Breast epithelium (tissue), 4 donors: ENCODE measurements around the gene KDM6A. TPM values are rescaled to one million over a fixed set of nuclear protein-coding genes. Genes with fewer than 3 reads are reported as not detected.

Experiments used
- DNase-seq, 2 donors: peaks; one replicate each; pipeline ENCODE4 v3.0.0-alpha.2; 2019; ENCODE audit warnings: low spot score in 2 of 2
- H3K27ac ChIP-seq, 2 donors: fragments of 200-600 bp; sonication (generic) in 1 of 2; one replicate each; pipeline ENCODE4 v1.5.1; 2016 to 2019; ENCODE audit warnings: mild to moderate bottlenecking in 1 of 2
- H3K27me3 ChIP-seq, 2 donors: fragments of 200-600 bp; sonication (generic) in 1 of 2; one replicate each; pipeline versions ENCODE4 v1.5.1 to v1.6.0; 2017 to 2019; ENCODE audit warnings: control low read depth in 1 of 2, mild to moderate bottlenecking in 1 of 2
- H3K36me3 ChIP-seq: fragments of 200-600 bp; one replicate; pipeline ENCODE4 v1.5.1; 2019
- H3K4me1 ChIP-seq, 2 donors: fragments of 200-600 bp; sonication (generic); one replicate each; pipeline ENCODE4 v1.5.1; 2016 to 2019; ENCODE audit warnings: control low read depth in 1 of 2
- H3K4me3 ChIP-seq, 3 donors: fragments of 200-600 bp; sonication (generic); 1 replicate in 2 of 3; 2 replicates in 1 of 3; pipeline ENCODE4 v1.5.1; 2016 to 2019; ENCODE audit warnings: mild to moderate bottlenecking in 3 of 3, moderate library complexity in 2 of 3
- H3K9me3 ChIP-seq, 2 donors: fragments of 200-600 bp; sonication (generic) in 1 of 2; one replicate each; pipeline ENCODE4 v1.5.1; 2016 to 2019; ENCODE audit warnings: control low read depth in 1 of 2
- POLR2A ChIP-seq: fragments of 450-650 bp; IDR thresholded peaks from one replicate; pipeline ENCODE4 v1.6.1; 2016; ENCODE audit warnings: antibody characterized with exemption, mild to moderate bottlenecking, moderate library complexity
- POLR2AphosphoS5 ChIP-seq, 3 donors: sonication (generic); formaldehyde crosslinking; IDR thresholded peaks; one replicate each; pipeline ENCODE4 v1.6.1; 2017; ENCODE audit warnings: antibody characterized with exemption in 3 of 3
- intact Hi-C: fragments of 100-400 bp; cut with DNase I; formaldehyde crosslinking; loops from one replicate; pipeline ENCODE4 v1.15.1; 2023; ENCODE audit warnings: low total_unique reads
- total RNA-seq, 3 donors: library from RNA; depleted of rRNA; stranded (reverse); fragments of >200 nt; gene quantifications; one replicate each; pipeline ENCODE4 v1.1.0, GENCODE V29; 2016
- TF ChIP-seq, protein P1 (sequence below), 3 donors: fragments of 450-650 bp; IDR thresholded peaks; one replicate each; pipeline ENCODE4 v1.5.1; 2016 to 2017; ENCODE audit warnings: antibody characterized with exemption in 3 of 3, mild to moderate bottlenecking in 3 of 3, moderate library complexity in 3 of 3

Gene KDM6A
- total RNA-seq, 3 donors from 2014 or later, result 27.4 to 109 (median 65.5) TPM

DNA sequence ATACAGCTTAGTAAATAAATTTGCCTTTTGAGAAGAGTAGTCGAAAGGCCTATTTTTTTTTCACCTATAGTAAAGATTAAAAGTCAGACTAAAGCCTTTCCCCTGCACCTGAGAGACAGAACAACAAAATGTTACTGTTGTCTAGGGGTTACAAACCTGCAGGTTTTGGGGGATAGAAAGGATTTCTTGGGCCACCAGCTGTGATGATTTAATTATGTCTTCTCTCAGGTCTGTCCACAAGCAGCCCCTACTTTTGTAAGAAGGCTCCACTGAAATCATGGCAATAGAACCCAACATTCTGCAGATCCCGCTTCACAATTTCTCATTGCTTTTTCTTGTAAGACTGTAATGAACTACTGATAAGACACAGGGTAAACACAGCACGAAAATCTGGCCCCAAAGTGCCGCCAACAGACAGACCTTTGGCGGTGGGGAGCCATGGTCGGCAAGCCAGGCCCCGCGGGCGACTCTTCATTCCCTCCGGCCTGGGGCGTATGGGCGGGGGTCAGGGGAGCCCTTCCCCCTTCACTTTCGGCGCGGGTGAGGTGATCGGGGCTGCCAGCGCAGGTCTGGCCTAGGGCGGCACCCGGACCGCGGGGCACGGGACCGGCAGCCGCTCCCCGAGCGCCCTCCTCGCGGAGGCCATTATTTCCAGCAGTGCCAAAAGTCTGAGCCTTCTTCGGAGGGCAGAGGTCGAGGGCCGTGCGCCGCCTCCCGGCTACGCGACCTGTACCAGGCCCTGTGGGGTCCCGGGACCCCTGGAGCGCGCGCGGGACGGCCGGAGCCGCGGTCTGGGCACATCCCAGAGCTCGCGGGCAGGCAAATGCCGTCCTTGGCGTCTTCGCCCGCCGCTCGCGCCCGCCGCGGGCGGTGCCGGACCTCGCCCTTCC is 812 bp upstream of the KDM6A start:
- no peaks in the 10 kb centered on the region for H3K27me3 ChIP-seq
- peak overlapping the region; percentile 100 for H3K27ac ChIP-seq

DNA sequence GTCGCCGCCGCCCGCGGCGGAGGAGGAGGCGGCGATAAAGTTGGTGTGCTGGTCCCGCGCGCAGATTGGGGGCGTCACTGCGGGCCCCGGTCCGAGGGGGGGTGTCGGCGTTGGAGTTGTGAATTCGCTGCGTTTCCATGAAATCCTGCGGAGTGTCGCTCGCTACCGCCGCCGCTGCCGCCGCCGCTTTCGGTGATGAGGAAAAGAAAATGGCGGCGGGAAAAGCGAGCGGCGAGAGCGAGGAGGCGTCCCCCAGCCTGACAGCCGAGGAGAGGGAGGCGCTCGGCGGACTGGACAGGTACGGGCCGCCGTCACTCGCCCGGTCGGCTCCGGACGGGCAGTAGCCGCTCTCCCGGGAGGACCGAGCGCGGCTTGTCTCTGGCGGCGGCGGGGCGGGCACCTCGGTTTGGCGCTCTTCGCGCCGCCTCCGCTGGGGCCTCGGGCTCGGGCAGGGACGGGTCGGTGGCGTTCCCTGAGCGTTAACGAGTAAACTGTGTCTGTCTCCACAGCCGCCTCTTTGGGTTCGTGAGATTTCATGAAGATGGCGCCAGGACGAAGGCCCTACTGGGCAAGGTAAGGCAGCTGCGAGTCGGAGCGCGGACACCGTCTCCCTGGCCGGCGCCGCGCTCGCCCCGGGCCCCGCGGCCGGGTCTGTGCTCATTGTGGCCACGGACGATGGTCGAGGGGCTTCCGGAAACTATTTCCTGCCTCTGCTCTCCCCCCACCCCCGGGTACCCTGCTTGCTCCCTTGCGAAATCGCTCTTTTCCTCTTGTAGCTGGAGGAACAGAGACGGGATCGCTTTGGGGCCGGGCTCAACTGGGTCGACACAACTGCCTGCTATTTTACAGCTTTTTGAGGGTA is 658 bp downstream of the KDM6A start:
- DNase-seq, result peak; percentile 36 to 50
- Histone ChIP-seq H3K4me3 (peak overlapping the region; percentile 72 to 97 (median 75)), H3K9me3 (no peaks in the 10 kb centered on the region), H3K36me3 (no peaks in the 10 kb centered on the region), H3K27me3 (no peaks in the 10 kb centered on the region), H3K4me1 (peaks cover 3 to 11% of the 10 kb centered on the region in 2 donors), H3K27ac (peak overlapping the region; percentile 100)
- no peak for TF ChIP-seq POLR2A
- TF ChIP-seq, protein P1, sequence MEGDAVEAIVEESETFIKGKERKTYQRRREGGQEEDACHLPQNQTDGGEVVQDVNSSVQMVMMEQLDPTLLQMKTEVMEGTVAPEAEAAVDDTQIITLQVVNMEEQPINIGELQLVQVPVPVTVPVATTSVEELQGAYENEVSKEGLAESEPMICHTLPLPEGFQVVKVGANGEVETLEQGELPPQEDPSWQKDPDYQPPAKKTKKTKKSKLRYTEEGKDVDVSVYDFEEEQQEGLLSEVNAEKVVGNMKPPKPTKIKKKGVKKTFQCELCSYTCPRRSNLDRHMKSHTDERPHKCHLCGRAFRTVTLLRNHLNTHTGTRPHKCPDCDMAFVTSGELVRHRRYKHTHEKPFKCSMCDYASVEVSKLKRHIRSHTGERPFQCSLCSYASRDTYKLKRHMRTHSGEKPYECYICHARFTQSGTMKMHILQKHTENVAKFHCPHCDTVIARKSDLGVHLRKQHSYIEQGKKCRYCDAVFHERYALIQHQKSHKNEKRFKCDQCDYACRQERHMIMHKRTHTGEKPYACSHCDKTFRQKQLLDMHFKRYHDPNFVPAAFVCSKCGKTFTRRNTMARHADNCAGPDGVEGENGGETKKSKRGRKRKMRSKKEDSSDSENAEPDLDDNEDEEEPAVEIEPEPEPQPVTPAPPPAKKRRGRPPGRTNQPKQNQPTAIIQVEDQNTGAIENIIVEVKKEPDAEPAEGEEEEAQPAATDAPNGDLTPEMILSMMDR (IDR thresholded peaks at IDR 0.05), result no peak
- peak in 2 of 3 donors; percentile 6 to 10 for TF ChIP-seq POLR2AphosphoS5 (IDR thresholded peaks at IDR 0.05)
- intact Hi-C loops, result no loop called here

More for the DNA sequence above, 812 bp upstream of the KDM6A start:
- peak; percentile 30 to 51 for DNase-seq
- intact Hi-C loops, result no loop called here
- Histone ChIP-seq H3K9me3 (no peaks in the 10 kb centered on the region), H3K4me1 (peaks cover 3 to 6% of the 10 kb centered on the region in 2 donors), H3K36me3 (no peaks in the 10 kb centered on the region), H3K4me3 (peak overlapping the region; percentile 72 to 97 (median 75))
- peak in 1 of 3 donors; percentile 4 for TF ChIP-seq POLR2AphosphoS5 (IDR thresholded peaks at IDR 0.05)
- TF ChIP-seq, protein P1 (IDR thresholded peaks at IDR 0.05), result no peak

DNA sequence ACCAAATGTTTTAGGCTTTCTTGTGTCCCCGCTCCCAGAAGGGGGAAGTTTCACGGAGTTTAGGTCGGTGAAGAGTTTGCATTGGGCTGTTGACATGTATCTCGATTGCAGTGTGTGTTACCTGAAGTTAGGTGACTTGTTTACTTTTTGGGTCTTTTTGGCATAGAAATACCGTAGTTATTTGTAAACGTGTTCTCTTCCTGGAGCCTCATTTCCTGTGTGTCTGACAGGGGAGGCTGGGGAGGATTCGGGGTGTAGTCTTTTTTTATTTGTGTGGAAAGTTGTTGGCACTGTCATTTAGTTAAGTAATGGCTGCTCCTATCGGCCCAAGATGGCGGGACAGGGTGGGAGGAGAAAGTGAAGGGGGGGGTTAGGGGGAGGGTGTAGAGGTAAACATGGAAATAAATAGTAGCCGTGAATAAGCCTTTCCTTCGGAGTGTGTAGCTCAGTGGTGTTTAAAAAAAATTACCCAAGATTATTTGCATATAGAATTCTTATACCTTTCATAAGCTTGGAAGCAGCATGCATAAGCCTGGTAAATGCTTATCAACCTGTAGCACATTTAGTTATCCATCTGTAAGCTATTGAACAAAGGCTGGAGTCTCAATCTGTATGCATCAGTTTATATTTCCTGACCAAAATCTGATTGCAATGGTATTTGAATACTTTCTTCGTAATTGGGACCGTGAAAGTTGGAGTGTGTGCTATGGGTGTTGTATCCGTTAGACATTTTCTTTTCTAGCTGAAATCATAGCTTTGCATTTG is 1.6 kb downstream of the KDM6A start:
- Histone ChIP-seq H3K4me1 (peaks cover 3 to 12% of the 10 kb centered on the region in 2 donors), H3K27me3 (no peaks in the 10 kb centered on the region), H3K27ac (peak overlapping the region; percentile 100), H3K9me3 (no peaks in the 10 kb centered on the region), H3K36me3 (no peaks in the 10 kb centered on the region), H3K4me3 (peak overlapping the region; percentile 72 to 97 (median 75))
- intact Hi-C loops, result no loop called here
- no peak for DNase-seq
- TF ChIP-seq POLR2A (no peak), POLR2AphosphoS5 (IDR thresholded peaks at IDR 0.05) (no peak)
- TF ChIP-seq, protein P1 (IDR thresholded peaks at IDR 0.05), result peak in 1 of 3 donors; percentile 23

DNA sequence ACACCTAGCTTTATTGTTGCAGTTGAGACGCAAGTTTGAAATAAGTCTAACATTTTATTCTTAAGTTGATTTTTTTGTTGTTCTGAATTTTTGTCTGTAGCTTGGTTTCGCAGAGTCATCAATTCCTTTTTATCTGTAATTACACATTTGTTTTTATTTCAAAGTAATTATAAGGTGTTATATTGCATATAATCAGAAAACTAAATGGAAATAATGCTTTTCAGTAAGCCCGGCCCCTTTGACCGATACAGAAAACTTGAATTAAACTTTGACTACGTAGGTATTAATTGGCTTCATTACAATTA is 2.1 kb downstream of the KDM6A start:
- Histone ChIP-seq H3K4me3 (peak overlapping the region; percentile 72 to 97 (median 75)), H3K27me3 (no peaks in the 10 kb centered on the region), H3K36me3 (no peaks in the 10 kb centered on the region), H3K9me3 (no peaks in the 10 kb centered on the region), H3K27ac (peak overlapping the region; percentile 100), H3K4me1 (peaks cover 3 to 12% of the 10 kb centered on the region in 2 donors)
- TF ChIP-seq, protein P1 (IDR thresholded peaks at IDR 0.05), result no peak
- TF ChIP-seq POLR2A (no peak), POLR2AphosphoS5 (IDR thresholded peaks at IDR 0.05) (no peak)
- DNase-seq, result no peak
- intact Hi-C loops, result no loop called here
